Measurements from ENCODE around the gene DPP9.

GRCh38 chr19:4671185-4671851 lies 52.3 kb downstream of the DPP9 start:
- TF ChIP-seq POLR2A (IDR thresholded peaks at IDR 0.05; ENCODE audit: low read depth, low read length): no peak
- no peak for TF ChIP-seq TAF1 (IDR thresholded peaks at IDR 0.05; ENCODE audit: low read depth, low read length)
- no peak for TF ChIP-seq POLR2AphosphoS5 (IDR thresholded peaks at IDR 0.05; ENCODE audit: low read depth, low read length)
- no peak for TF ChIP-seq SPI1 (IDR thresholded peaks at IDR 0.05; ENCODE audit: low read depth, low read length)
- TF ChIP-seq POU2F2 (IDR thresholded peaks at IDR 0.05; ENCODE audit: low read depth, low read length): no peak

All from GM12891 (cell line).